DND-41 (cell line): ENCODE measurements around the gene IQGAP1.

Experiments used
- ATAC-seq: fragments of 200-7000 bp; cut with Tn5 transposase; 3 replicates; pipeline ENCODE4 v1.9.1; 2021; ENCODE audit warnings: low read depth; ENCODE audit not compliant: insufficient read depth
- DNase-seq: peaks from one replicate; pipeline ENCODE4 v3.0.0-alpha.2; 2020
- H2AFZ ChIP-seq: 2 replicates; pipeline ENCODE4 v1.6.0; 2012; ENCODE audit warnings: low read depth, low read length
- H3K27ac ChIP-seq: 2 replicates; pipeline ENCODE4 v1.5.1; 2012; ENCODE audit warnings: low read length, inconsistent platforms
- H3K27me3 ChIP-seq: fragments of 200-600 bp; sonication (generic); 2 replicates; pipeline ENCODE4 v1.6.0; 2012; ENCODE audit warnings: low read length, mild to moderate bottlenecking, inconsistent platforms; ENCODE audit not compliant: insufficient read depth, poor library complexity
- H3K36me3 ChIP-seq: 2 replicates; pipeline ENCODE4 v1.5.1; 2012; ENCODE audit warnings: low read length, inconsistent platforms; ENCODE audit not compliant: insufficient read depth
- H3K4me1 ChIP-seq: 2 replicates; pipeline ENCODE4 v1.5.1; 2012; ENCODE audit warnings: mild to moderate bottlenecking, low read length; ENCODE audit not compliant: insufficient read depth
- H3K4me2 ChIP-seq: 2 replicates; pipeline ENCODE4 v1.6.0; 2012; ENCODE audit warnings: mild to moderate bottlenecking, moderate library complexity, low read length, inconsistent platforms; ENCODE audit not compliant: insufficient read depth
- H3K4me3 ChIP-seq, 2 experiments: fragments of 200-600 bp in 1 of 2; shearing (Covaris generic) in 1 of 2; 2 replicates each; pipeline ENCODE4 v1.5.1; 2012 to 2016; ENCODE audit warnings: inconsistent platforms in 2 of 2, low read length in 2 of 2, mild to moderate bottlenecking in 2 of 2, low read depth in 1 of 2, moderate library complexity in 1 of 2
- H3K79me2 ChIP-seq: 2 replicates; pipeline ENCODE4 v1.6.0; 2012; ENCODE audit warnings: low read length, inconsistent platforms; ENCODE audit not compliant: insufficient read depth
- H3K9ac ChIP-seq: 2 replicates; pipeline ENCODE4 v1.6.0; 2012; ENCODE audit warnings: low read depth, mild to moderate bottlenecking, inconsistent platforms, low read length, moderate library complexity
- H3K9me3 ChIP-seq: 2 replicates; pipeline ENCODE4 v1.5.1; 2012; ENCODE audit warnings: low read length, moderate library complexity, mild to moderate bottlenecking, inconsistent platforms; ENCODE audit not compliant: insufficient read depth, severe bottlenecking
- H4K20me1 ChIP-seq: 2 replicates; pipeline ENCODE4 v1.6.0; 2012; ENCODE audit warnings: low read length; ENCODE audit not compliant: insufficient read depth
- CTCF ChIP-seq: IDR thresholded peaks from 2 replicates; pipeline ENCODE4 v1.5.1; 2012; ENCODE audit warnings: borderline replicate concordance, low read length, moderate library complexity, mild to moderate bottlenecking; ENCODE audit not compliant: poor library complexity, severe bottlenecking; ENCODE audit errors: extremely low read depth
- EZH2 ChIP-seq: IDR thresholded peaks from 3 replicates; pipeline ENCODE4 v1.6.1; 2012; ENCODE audit warnings: borderline replicate concordance, low read depth, mild to moderate bottlenecking, moderate library complexity, low read length, inconsistent platforms; ENCODE audit not compliant: severe bottlenecking

IQGAP1 gene

GRCh38 chr15:90387534-90388461 lies at the start of gene IQGAP1:
Gene IQGAP1, plus strand, starts transcription at chr15:90388242. Its CDS starts 100 bp downstream, at chr15:90388342.
- H3K36me3 ChIP-seq: peaks cover 24% of the 10 kb centered on the region
- ATAC-seq (peak; percentile 93), DNase-seq (peak; percentile 97)
- peak within 1 kb of the TSS; percentile 77 for H3K4me2 ChIP-seq
- H3K27ac ChIP-seq: peak within 1 kb of the TSS; percentile 82
- no peak for TF ChIP-seq EZH2
- H2AFZ ChIP-seq: peak within 1 kb of the TSS; percentile 78
- peak within 1 kb of the TSS; percentile 74 for H3K9ac ChIP-seq
- peaks cover 13% of the 10 kb centered on the region for H4K20me1 ChIP-seq
- no peaks in the 10 kb centered on the region for H3K9me3 ChIP-seq
- H3K4me3 ChIP-seq: peak within 1 kb of the TSS; percentile 76 to 89
- H3K79me2 ChIP-seq: peaks cover 44% of the 10 kb centered on the region
- peaks cover 40% of the 10 kb centered on the region for H3K4me1 ChIP-seq
- no peaks in the 10 kb centered on the region for H3K27me3 ChIP-seq

GRCh38 chr15:90338532-90338931 lies 49.5 kb upstream of the IQGAP1 start:
- TF ChIP-seq EZH2: no peak
- no peak for TF ChIP-seq CTCF
- Histone ChIP-seq H3K4me2 (no peak overlapping the region), H4K20me1 (no peaks in the 10 kb centered on the region), H3K4me3 (no peak overlapping the region), H3K9me3 (no peaks in the 10 kb centered on the region), H3K9ac (no peak overlapping the region), H3K27me3 (no peaks in the 10 kb centered on the region), H3K79me2 (no peaks in the 10 kb centered on the region), H3K4me1 (peaks cover 10% of the 10 kb centered on the region), H3K27ac (no peak overlapping the region), H2AFZ (no peak overlapping the region), H3K36me3 (no peaks in the 10 kb centered on the region)
- ATAC-seq (no peak), DNase-seq (no peak)

- Histone ChIP-seq H3K27me3 (no peaks in the 10 kb centered on the region), H3K4me3 (no peak overlapping the region), H3K79me2 (no peaks in the 10 kb centered on the region), H3K4me1 (peaks cover 10% of the 10 kb centered on the region), H3K36me3 (no peaks in the 10 kb centered on the region), H3K27ac (no peak overlapping the region), H3K4me2 (no peak overlapping the region), H2AFZ (no peak overlapping the region; the same call in 1 of the 2 replicates), H4K20me1 (no peaks in the 10 kb centered on the region), H3K9me3 (no peaks in the 10 kb centered on the region), H3K9ac (no peak overlapping the region)
- DNase-seq (no peak), ATAC-seq (no peak)
- TF ChIP-seq EZH2 (no peak), CTCF (no peak)
These were observed 47.7 kb upstream of the IQGAP1 start for GRCh38 chr15:90340345-90340744.

- no peaks in the 10 kb centered on the region for H4K20me1 ChIP-seq
- no peak for DNase-seq
- no peak overlapping the region for H3K4me3 ChIP-seq
- H3K4me2 ChIP-seq: no peak overlapping the region
- no peaks in the 10 kb centered on the region for H3K79me2 ChIP-seq
- no peaks in the 10 kb centered on the region for H3K36me3 ChIP-seq
- no peak overlapping the region for H3K27ac ChIP-seq
- H3K9me3 ChIP-seq: no peaks in the 10 kb centered on the region
- no peak overlapping the region for H3K9ac ChIP-seq
- no peak for TF ChIP-seq CTCF
- TF ChIP-seq EZH2: no peak
- no peak for ATAC-seq
- H2AFZ ChIP-seq: no peak overlapping the region
- H3K4me1 ChIP-seq: peaks cover 10% of the 10 kb centered on the region
- H3K27me3 ChIP-seq: no peaks in the 10 kb centered on the region
These were observed 44.7 kb upstream of the IQGAP1 start for GRCh38 chr15:90343302-90343790.
